HG02885 (cell line): Measurements from ENCODE around the gene WHAMM.
"Not testable (repeated sequence)": the region's sequence is repeated elsewhere in the genome, so short reads cannot be mapped to it uniquely, and the experiment has no call there.

ENCODE experiments used
- ATAC-seq: cut with Tn5 transposase; IDR thresholded peaks from one replicate; pipeline ENCODE4 v1.9.1; 2021; ENCODE audit warnings: mild to moderate bottlenecking; ENCODE audit not compliant: unreplicated experiment, poor library complexity

Gene WHAMM

DNA sequence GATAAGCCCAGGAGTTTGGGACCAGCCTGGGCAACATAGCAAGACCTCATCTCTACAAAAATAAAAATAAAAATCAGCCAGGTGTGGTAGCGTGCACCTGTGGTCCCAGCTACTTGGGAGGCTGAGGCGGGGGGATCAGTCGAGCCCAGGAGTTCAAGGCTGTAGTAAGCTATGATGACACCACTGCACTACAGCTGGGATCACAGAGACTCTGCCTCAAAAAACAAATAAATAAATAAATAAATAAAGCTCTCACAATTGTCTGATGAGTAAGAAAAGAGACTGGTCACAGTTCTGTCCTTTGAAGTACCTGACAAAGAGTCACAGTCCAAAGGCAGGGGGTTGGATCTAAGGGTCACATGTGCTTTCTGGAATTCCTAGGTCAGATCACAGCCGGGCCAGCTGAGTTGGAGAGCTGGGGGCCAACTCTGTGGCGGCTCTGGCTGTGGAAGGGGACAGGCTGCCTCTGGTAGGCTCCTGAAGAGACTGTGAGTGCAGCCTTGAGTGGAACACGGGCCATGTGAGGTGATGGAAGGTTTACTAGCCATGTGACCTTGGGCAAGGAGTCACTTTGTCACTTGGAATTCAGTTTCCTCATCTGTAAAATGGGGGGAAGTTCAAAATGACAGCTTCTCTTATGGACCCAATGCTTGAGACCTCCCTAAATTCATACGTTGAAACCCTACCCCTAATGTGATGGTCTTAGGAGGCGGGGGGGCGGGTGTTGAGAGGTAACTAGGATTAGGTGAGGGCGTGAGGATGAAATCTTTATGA, 47.2 kb downstream of the WHAMM start:
- no peak for ATAC-seq

- ATAC-seq: no peak
These were observed 49.5 kb downstream of the WHAMM start for GRCh38 chr15:82858932-82859331.

GRCh38 chr15:82862886-82863285, 53.5 kb downstream of the WHAMM start:
- ATAC-seq: no peak

- no peak for ATAC-seq
These were observed 55.5 kb downstream of the WHAMM start for GRCh38 chr15:82864967-82865366.

DNA sequence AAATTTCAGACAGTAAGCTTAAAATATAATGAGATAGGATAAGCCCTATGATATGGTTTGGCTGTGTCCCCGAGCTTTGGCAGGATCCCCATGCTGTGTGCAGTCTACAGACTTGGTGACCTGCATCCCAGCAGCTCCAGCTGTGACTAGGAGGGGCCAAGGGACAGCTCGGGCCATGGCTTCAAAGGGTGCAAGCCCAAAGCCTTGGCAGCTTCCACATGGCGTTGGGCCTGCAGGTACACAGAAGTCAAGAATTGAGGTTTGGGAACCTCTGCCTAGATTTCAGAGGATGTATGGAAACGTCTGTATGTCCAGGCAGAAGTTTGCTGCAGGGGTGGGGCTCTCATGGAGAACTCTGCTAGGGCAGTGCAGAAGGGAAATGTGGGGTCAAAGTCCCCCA, 56.2 kb downstream of the WHAMM start:
- ATAC-seq: not testable (repeated sequence)

- ATAC-seq: not testable (repeated sequence)
These were observed 56.6 kb downstream of the WHAMM start for GRCh38 chr15:82865981-82866380.

DNA sequence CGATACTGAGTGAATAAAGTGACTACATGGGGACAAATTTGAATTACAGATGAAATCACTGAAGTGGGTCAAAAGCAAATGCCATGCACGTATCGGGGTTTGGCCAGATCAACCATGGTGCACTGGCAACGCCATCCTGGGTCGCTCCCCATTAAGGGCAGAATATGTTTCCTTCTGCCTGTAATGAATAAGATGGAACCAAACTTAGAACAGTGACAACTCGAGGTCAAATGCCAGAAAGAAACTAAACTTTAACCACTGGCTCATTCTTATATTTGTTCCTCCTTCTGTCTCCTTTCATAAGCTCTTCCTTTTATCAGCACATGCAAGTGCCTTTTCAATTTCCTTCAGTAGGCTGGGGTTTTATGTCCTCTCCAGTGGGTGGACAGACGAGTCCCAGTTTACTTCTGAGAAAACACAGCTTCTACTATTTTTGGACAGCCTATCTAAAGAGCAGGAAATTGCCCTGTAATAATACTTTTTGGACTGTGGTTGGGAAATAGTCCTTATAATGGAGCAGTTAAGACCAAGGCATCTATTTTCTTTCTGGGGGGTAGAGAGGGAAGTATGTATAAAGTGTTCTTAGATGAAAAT, 61.4 kb downstream of the WHAMM start:
- no peak for ATAC-seq

- ATAC-seq: no peak
These were observed 61.9 kb downstream of the WHAMM start for GRCh38 chr15:82871358-82871757.

- no peak for ATAC-seq
These were observed 62.5 kb downstream of the WHAMM start for GRCh38 chr15:82871832-82872484.

GRCh38 chr15:82873000-82873680, 63.7 kb downstream of the WHAMM start:
- no peak for ATAC-seq

DNA sequence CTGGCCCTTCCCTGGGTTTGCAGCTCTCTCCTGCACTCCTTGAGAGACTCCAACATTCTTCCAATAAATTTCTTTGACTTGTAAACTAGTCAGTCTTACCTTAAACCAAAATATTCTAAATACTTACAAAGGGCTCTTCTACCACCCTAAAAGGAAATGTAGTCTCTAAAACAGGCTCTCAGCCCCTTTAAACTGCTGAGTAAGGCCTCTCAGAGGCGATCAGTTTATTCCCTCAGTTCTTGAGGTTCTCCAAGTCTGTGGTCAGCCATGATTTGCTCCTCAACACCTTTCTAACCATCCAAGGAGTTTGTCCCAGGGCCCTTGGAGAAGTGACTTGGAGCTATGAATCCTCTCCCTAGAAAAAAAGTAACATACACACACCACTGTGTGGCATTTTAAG, 64.8 kb downstream of the WHAMM start:
- ATAC-seq: no peak

DNA sequence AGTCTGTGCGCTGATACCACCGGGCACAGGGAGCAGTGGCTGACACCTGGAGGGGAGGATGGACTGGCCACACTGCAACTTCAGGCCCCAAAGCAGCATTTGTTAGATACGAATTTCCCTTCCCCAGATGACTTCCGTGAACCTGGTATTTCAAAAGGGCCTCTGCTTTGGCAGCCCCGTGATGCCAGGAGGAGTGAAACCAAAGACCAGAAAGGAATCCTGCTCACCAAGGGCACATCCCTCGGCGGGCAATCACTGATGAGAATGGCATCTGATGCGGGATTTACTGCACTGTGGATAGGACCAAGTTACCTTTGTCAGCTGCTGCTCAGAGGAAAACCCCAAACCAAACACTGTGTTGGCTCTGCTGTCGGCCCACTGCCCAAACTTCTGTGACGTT, 65.5 kb downstream of the WHAMM start:
- ATAC-seq: no peak

- no peak for ATAC-seq
These were observed 66.1 kb downstream of the WHAMM start for GRCh38 chr15:82875411-82876003.

DNA sequence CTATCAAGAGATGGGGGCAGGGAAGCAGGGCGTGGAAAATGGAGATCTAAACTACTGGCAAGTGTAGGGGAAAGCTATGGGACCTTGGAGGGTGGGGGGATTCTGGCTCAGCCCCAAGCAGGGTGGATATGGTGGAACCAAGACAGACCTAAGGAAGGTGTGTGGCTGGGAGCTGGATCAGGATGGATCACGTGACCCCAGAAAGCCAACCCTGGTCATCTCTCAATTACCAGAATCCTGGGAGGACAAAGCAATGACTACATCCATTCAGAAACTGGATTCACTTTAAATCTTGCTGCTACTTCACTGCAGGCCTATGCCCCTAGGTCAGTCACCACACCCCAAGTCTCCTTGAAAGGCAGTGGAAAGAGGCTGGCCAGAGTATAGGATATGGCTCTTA, 68.4 kb downstream of the WHAMM start:
- ATAC-seq: no peak

- ATAC-seq: no peak
These were observed 68.9 kb downstream of the WHAMM start for GRCh38 chr15:82878325-82878724.

- ATAC-seq: no peak
These were observed 71.3 kb downstream of the WHAMM start for GRCh38 chr15:82880704-82881103.

GRCh38 chr15:82881747-82882146, 72.3 kb downstream of the WHAMM start:
- ATAC-seq: no peak

- ATAC-seq: no peak
These were observed 73.0 kb downstream of the WHAMM start for GRCh38 chr15:82882273-82882928.
